GOT3 (cell line): ENCODE results near the gene CR1L.
"Not testable (repeated sequence)": the region's sequence is repeated elsewhere in the genome, so short reads cannot be mapped to it uniquely, and the experiment has no call there.

ENCODE experiments used
- DNase-seq: peaks from one replicate; lab custom pipeline; 2025; ENCODE audit warnings: mixed read lengths; lab: John Stamatoyannopoulos, UW

Gene CR1L

DNA sequence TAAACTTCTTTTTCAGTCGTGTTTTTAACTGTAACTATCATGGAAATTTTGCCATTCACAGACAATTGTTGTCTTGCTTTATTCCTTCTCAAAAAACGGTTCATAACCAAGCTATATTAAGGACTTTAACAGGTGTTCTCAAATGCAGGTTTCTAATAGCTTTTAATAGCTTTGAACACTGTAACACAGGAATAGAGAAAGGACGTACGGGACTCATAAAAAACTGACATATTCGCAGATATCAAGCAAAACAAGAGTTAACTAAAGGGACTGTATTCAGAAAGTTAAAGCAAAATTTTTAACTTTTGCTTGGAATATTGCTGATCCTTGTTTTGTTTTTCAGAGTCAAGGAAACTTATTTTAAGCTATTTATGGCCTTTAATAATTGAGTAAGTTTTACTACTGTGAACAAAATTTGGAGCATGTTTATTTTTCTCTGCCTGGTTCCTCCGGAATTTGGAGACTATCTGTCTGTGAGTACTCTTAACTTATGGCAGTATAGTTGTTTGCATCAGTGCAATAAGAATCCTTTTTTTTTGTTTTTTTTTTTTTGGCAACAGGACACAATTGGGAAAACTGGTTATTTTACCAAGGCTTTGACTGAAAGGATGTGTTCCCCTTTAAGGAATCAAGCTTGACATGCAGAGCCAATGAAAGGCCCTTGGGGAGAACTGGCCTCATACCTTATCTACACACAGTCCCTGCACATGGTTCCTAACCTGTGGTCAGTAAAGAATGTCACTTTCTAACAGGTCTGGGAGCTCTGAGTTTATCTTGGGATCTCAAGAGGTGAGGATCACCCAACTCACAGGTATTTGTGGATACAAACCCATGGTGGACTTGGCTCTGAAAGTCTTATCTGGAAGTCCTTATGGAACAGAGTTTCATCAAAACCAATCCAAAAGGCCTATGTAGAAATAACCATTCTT lies 101.2 kb downstream of the CR1L start:
- no peak for DNase-seq

DNA sequence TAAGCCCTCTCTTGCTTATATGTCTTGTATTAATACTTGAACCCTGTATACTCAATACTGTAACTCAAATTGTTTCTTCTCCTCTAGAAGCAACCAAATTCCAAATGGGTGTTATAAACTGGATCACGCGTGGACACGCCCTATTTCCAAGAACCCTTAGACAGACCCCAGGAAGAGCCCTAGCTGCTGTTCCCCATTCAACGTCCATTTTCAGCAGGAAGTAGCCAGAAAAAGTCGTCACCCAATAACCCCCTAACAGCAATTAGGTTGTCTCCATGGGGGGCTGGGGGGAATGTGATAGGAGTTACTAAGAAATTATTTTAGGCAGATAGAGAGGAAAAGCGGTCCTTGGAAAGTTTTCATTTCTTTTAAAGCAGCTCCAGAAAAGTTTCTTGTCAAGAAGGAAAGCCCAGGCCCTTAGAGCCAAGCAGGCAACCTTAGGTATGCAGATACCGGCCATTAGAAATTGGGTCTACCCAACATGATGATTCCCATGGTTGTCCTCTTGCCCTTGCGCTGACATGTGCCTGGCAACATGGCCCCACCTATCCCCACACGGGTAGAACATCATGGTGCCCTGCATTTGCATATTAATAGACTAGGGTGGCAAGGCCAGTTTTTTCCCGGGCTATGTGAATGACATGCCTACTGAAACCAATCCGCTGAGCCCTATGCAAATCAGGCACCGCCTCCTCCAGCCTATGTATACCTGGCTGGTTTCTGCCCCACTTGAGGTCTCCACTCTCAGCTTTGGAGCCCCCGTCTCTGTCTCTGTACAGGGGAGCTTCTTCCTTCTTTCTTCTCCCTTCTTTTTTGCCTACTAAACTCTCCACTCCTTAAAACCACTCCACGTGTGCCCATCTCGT lies 102.9 kb downstream of the CR1L start:
- no peak for DNase-seq

- no peak for DNase-seq
Measured at GRCh38 chr1:207748737-207749528, 104.0 kb downstream of the CR1L start.

GRCh38 chr1:207750631-207751305 lies 105.8 kb downstream of the CR1L start:
- DNase-seq = no peak

DNA sequence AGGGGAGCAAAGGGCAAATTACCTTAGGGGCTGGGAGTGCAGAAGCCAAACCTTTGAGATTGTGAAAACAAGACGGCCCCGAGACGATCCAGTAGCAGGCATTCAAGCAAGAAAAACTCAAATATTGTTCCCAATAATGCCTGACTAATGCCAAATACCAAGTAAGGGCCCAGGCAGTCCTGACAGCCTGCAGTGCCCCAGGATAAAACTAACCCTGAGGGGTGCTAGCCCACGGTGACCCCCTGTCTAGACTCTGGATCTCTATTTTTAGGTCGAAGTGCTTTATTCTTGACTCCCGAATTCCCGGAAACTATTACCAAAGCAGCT lies 106.5 kb downstream of the CR1L start:
- not testable (repeated sequence) for DNase-seq

DNA sequence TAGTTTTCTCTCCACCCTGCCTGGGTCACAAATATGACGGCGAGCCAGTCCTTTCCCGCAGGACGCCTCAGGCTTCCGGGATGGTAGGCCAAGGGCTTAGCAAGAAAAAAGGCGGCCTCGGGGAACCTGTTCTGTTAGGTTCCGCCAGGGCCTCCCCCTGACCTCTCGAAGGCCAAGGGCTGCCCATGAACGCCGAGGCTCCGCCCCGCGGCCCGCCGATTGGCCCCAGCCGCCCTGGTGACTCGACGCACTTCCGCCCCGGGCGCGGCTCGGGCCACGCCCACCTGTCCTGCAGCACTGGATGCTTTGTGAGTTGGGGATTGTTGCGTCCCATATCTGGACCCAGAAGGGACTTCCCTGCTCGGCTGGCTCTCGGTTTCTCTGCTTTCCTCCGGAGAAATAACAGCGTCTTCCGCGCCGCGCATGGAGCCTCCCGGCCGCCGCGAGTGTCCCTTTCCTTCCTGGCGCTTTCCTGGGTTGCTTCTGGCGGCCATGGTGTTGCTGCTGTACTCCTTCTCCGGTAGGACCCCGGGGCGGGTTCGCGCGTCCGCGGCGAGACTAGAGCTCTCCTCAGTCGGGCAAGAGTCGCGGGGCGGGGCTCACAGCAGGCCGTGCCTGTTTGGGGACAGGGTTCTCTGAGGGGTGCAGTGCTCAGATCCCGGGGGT lies 107.0 kb downstream of the CR1L start, which contains the start of gene CD46:
TSS of gene CD46 (plus strand) at position 265 of the 666 bp plus-strand sequence. CDS start at position 424, 159 bp downstream.
- DNase-seq = peak; percentile 85

- no peak for DNase-seq
Measured at GRCh38 chr1:207752456-207752998, 107.6 kb downstream of the CR1L start.

DNA sequence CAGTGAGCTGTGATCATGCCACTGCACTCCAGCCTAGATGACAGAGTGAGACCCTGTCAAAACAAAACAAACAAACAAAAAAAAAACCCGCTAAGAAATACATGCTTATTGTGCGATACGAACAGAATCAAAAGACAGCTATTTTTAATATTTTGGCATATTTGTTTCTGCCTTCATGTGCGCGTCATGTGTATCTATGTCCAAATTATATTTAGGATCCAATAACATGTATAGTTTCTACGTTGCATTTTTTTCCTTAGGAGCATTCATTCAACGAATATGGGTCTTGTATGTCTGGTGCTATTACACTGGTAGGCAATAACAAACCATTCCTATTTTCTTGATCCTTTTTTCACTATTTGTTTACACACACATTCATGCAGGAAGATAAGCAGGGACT lies 108.7 kb downstream of the CR1L start:
- no peak for DNase-seq

- DNase-seq = no peak
Measured at GRCh38 chr1:207754011-207754410, 109.1 kb downstream of the CR1L start.

- no peak for DNase-seq
Measured at GRCh38 chr1:207754974-207755700, 110.2 kb downstream of the CR1L start.

DNA sequence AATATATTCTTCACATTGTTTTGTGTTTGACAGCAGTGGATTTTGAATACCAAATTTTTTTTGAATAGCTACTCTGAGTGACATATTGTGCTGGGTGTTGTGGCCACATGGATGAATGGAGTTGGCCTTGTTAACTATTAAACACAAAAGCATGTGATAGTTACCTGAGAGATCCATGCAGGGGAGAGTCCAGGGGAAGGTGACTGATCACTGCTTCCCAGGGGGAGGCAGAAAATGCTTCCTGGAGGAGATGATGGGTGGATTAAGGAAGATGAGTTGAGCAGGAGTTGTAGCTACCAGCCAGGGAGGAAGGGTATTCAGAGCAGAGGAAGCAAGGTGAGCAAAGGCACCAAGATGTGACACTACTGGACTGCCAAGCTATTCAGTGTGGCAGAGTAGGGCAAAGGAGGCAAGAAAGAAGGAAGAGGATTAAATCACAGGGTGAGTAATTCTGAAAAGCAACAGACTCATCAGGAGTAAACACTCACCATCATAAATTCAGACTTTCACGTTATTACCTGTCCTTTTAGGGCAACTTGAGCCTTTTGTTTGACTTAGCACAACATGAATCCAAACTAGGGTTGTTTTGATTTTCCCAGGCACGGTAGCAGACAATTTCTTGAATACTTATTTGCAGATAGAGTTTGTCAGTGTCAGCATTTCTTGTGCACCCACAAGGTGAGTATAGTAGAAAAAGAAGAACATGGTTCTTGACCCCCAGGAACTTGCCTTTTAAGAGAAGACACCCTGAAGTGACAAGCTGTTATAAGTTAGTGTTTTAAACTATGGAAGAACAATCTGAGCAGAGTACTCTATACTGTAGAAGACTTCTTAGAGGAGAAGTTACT lies 111.1 kb downstream of the CR1L start:
- no peak for DNase-seq

GRCh38 chr1:207762622-207763021 lies 117.7 kb downstream of the CR1L start:
- no peak for DNase-seq

- no peak for DNase-seq
Measured at GRCh38 chr1:207763091-207763490, 118.2 kb downstream of the CR1L start.

DNA sequence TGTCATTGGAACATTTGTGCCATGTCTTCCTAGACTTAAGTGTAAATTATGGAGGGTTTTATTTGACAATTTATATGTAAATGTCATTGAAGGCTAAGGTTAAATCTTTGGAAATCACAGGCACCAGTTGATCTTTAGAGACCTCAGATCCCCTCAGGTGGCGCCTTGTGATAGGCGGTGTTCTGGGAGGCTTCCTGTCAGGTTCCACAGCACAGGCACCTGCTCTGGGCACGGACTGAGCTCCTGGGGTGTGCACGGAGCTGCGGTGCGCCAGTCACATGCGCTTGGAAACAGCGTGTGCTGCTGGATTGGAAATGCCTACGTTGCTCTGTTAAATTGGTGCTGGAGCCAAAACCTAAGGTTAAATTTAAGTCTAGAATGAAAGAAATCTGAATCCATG lies 119.0 kb downstream of the CR1L start:
- DNase-seq = no peak

GRCh38 chr1:207766569-207766968 lies 121.6 kb downstream of the CR1L start:
- no peak for DNase-seq

- DNase-seq = not testable (repeated sequence)
Measured at GRCh38 chr1:207770514-207770913, 125.6 kb downstream of the CR1L start.
